ENCODE data around the gene TNFRSF12A.

TNFRSF12A gene

DNA sequence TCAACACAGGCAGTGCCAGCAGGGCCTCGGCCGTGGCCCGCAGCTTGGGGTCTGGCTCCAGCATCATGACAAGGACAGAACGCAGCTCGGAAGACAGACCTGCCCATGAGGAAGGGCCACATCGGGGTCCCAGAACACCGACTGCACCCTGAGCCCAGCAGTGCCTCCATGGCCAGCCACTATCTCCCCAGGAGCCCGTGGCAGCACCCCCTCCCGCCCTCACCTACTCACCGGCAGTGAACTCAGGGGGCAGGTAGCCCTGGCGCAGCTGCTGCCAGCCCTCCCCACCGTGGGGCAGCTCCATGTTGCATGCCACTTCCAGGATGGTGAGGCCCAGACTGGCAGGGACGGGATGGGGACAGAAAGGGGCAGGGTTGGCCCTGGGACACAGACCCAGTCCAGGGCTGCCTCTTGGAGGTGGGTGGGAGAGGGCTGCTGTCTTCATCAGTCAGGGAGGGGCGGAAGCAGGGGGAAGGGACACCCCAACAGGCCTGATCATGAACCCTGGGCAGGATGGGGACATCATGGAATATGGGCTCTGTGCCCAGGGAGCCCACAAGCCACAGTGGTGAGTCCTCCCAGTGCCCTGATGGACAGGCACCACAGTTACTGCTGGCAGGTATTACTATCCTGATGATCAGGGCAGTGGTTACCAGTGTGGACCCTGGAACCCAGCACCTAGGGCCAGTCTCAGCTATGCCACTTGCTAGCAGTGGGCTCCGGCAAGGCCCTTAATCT, 45.7 kb upstream of the TNFRSF12A start (continued):
- TF ChIP-seq ZNF223 (tag by site-specific recombination; IDR thresholded peaks at IDR 0.05) (no peak), ZEB2 (tag by site-specific recombination; IDR thresholded peaks at IDR 0.05) (no peak), ZNF366 (tag by site-specific recombination; conservative IDR thresholded peaks at IDR 0.05) (no peak), ZNF76 (tag by site-specific recombination; IDR thresholded peaks at IDR 0.05; ENCODE audit: borderline replicate concordance, low read depth) (no peak), ZNF514 (tag by site-specific recombination; IDR thresholded peaks at IDR 0.05) (no peak)

DNA sequence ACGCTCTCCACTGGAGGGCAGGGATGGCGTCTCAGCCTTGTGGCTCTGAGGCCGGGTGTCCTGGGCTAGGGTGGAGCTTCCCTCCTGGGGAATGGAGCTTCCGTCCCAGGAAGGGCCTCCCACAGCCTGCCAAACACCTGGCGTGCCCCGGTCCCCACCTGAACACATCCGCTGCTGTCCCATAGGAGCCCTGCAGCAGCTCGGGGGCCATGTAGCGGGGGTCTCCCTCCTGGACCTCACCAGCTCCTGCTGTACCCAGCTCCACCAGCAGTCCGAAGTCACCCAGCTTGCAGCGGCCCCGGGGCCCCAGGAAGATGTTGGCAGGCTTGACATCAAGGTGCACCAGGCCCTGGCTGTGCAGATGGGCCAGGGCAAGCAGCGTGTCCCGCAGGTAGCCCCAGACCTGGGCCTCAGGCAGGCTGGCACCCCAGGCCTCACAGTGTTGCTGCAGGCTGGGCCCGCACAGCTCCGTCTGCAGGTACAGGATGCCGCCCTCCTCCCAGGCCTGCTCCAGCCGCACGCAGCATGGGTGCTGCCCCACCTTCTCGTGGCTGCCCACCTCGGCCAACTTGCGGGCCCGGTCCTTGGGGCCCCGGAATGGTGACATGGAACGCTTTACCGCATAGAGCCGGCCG, 44.9 kb upstream of the TNFRSF12A start:
- POLR2A ChIA-PET: interaction anchor here (0.6 to 1.0 kb wide), 3 partner anchors 9 to 46 kb away, joined by 4 read pairs; no protein-coding TSS in a partner anchor
- CTCF ChIA-PET: no interaction called here
- TF ChIP-seq RBAK (tag by site-specific recombination; IDR thresholded peaks at IDR 0.05): no peak
- no peak for TF ChIP-seq ZNF791 (tag by site-specific recombination; IDR thresholded peaks at IDR 0.05)
- peak; percentile 33; the same call in 1 of the 2 replicates for TF ChIP-seq GLIS2 (tag by site-specific recombination; IDR thresholded peaks at IDR 0.05)
- TF ChIP-seq ZNF366 (tag by site-specific recombination; conservative IDR thresholded peaks at IDR 0.05): no peak
- TF ChIP-seq, protein P1, sequence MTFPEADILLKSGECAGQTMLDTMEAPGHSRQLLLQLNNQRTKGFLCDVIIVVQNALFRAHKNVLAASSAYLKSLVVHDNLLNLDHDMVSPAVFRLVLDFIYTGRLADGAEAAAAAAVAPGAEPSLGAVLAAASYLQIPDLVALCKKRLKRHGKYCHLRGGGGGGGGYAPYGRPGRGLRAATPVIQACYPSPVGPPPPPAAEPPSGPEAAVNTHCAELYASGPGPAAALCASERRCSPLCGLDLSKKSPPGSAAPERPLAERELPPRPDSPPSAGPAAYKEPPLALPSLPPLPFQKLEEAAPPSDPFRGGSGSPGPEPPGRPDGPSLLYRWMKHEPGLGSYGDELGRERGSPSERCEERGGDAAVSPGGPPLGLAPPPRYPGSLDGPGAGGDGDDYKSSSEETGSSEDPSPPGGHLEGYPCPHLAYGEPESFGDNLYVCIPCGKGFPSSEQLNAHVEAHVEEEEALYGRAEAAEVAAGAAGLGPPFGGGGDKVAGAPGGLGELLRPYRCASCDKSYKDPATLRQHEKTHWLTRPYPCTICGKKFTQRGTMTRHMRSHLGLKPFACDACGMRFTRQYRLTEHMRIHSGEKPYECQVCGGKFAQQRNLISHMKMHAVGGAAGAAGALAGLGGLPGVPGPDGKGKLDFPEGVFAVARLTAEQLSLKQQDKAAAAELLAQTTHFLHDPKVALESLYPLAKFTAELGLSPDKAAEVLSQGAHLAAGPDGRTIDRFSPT (tag by site-specific recombination; IDR thresholded peaks at IDR 0.05): peak; percentile 75
- peak; percentile 28; the same call in 1 of the 2 replicates for TF ChIP-seq SCRT2 (tag by site-specific recombination; IDR thresholded peaks at IDR 0.05)
- TF ChIP-seq ZBTB21 (tag by site-specific recombination; IDR thresholded peaks at IDR 0.05): no peak
- TF ChIP-seq, protein P2, sequence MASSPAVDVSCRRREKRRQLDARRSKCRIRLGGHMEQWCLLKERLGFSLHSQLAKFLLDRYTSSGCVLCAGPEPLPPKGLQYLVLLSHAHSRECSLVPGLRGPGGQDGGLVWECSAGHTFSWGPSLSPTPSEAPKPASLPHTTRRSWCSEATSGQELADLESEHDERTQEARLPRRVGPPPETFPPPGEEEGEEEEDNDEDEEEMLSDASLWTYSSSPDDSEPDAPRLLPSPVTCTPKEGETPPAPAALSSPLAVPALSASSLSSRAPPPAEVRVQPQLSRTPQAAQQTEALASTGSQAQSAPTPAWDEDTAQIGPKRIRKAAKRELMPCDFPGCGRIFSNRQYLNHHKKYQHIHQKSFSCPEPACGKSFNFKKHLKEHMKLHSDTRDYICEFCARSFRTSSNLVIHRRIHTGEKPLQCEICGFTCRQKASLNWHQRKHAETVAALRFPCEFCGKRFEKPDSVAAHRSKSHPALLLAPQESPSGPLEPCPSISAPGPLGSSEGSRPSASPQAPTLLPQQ (tag by site-specific recombination; IDR thresholded peaks at IDR 0.05): peak; percentile 29; the same call in 1 of the 2 replicates
- TF ChIP-seq ZNF610 (tag by site-specific recombination; IDR thresholded peaks at IDR 0.05; ENCODE audit: borderline replicate concordance): no peak
- no peak for TF ChIP-seq ZNF223 (tag by site-specific recombination; IDR thresholded peaks at IDR 0.05)
- Histone ChIP-seq H3K27ac (ENCODE audit: extremely low read depth, low read depth, low read length) (no peak overlapping the region), H3K4me1 (ENCODE audit: control insufficient read depth, insufficient read depth, low read length) (peaks cover 8% of the 10 kb centered on the region), H3K4me3 (ENCODE audit: low read depth, low read length) (no peak overlapping the region), H3K9me3 (ENCODE audit: control insufficient read depth, insufficient read depth, low read depth, low read length) (no peaks in the 10 kb centered on the region), H3K36me3 (ENCODE audit: control insufficient read depth in 2 of 2, insufficient read depth in 1 of 2, low read length in 2 of 2) (peaks cover 3 to 76% of the 10 kb centered on the region in 2 experiments; a peak in 2 of 3 replicates)

DNA sequence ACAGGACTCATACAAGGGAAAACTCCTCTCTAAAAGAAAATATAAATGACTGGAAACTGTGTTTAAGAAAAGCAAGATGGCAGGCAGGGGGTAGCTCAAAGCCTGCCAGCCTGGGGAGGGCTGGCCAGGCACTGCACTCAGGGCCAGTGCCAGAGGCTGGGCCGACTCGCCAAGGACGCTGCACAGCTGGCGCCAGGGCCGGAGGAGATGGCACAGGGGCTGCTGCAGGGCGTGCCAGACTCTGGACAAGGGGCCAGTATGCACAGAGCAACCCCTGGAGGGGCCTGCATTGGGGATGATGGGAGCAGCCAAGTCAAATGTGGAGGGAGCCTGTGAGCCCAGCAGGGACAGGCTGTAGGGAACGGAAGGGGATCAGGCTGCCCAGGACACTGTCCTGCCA, 44.0 kb upstream of the TNFRSF12A start:
- TF ChIP-seq ZNF585B (tag by site-specific recombination; IDR thresholded peaks at IDR 0.05) (no peak), ZNF335 (tag by site-specific recombination; conservative IDR thresholded peaks at IDR 0.05) (no peak), PRDM1 (tag by site-specific recombination; IDR thresholded peaks at IDR 0.05) (no peak), HOXA7 (CRISPR knock-in tag; IDR thresholded peaks at IDR 0.05; ENCODE audit: borderline replicate concordance) (no peak), ZNF555 (tag by site-specific recombination; conservative IDR thresholded peaks at IDR 0.05) (no peak), GFI1B (tag by site-specific recombination; IDR thresholded peaks at IDR 0.05) (no peak), ZNF37A (tag by site-specific recombination; IDR thresholded peaks at IDR 0.05) (no peak), GLI2 (tag by site-specific recombination; IDR thresholded peaks at IDR 0.05; ENCODE audit: borderline replicate concordance, low read depth) (no peak), ZNF660 (tag by site-specific recombination; IDR thresholded peaks at IDR 0.05) (no peak), ZNF791 (tag by site-specific recombination; IDR thresholded peaks at IDR 0.05) (no peak), ZNF792 (tag by site-specific recombination; IDR thresholded peaks at IDR 0.05) (no peak), ZNF19 (tag by site-specific recombination; IDR thresholded peaks at IDR 0.05; ENCODE audit: low read depth) (no peak), ZNF324 (tag by site-specific recombination; IDR thresholded peaks at IDR 0.05) (no peak)
- TF ChIP-seq, protein P3, sequence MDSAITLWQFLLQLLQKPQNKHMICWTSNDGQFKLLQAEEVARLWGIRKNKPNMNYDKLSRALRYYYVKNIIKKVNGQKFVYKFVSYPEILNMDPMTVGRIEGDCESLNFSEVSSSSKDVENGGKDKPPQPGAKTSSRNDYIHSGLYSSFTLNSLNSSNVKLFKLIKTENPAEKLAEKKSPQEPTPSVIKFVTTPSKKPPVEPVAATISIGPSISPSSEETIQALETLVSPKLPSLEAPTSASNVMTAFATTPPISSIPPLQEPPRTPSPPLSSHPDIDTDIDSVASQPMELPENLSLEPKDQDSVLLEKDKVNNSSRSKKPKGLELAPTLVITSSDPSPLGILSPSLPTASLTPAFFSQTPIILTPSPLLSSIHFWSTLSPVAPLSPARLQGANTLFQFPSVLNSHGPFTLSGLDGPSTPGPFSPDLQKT (IDR thresholded peaks at IDR 0.05; ENCODE audit: borderline replicate concordance, low read depth, low read length): no peak
- TF ChIP-seq, protein P4, sequence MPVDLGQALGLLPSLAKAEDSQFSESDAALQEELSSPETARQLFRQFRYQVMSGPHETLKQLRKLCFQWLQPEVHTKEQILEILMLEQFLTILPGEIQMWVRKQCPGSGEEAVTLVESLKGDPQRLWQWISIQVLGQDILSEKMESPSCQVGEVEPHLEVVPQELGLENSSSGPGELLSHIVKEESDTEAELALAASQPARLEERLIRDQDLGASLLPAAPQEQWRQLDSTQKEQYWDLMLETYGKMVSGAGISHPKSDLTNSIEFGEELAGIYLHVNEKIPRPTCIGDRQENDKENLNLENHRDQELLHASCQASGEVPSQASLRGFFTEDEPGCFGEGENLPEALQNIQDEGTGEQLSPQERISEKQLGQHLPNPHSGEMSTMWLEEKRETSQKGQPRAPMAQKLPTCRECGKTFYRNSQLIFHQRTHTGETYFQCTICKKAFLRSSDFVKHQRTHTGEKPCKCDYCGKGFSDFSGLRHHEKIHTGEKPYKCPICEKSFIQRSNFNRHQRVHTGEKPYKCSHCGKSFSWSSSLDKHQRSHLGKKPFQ (tag by site-specific recombination; IDR thresholded peaks at IDR 0.05): no peak
- H3K36me3 ChIP-seq (ENCODE audit: control insufficient read depth in 2 of 2, insufficient read depth in 1 of 2, low read length in 2 of 2): peaks cover 3 to 69% of the 10 kb centered on the region in 2 experiments; a peak in 2 of 3 replicates
- CTCF ChIA-PET: no interaction called here
- no peak overlapping the region for H3K4me3 ChIP-seq (ENCODE audit: low read depth, low read length)
- POLR2A ChIA-PET: interaction anchor here (0.9 kb wide), 1 partner anchor 11 kb away, joined by 4 read pairs; no protein-coding TSS in a partner anchor
- H3K4me1 ChIP-seq (ENCODE audit: control insufficient read depth, insufficient read depth, low read length): peaks cover 7% of the 10 kb centered on the region
- no peaks in the 10 kb centered on the region for H3K9me3 ChIP-seq (ENCODE audit: control insufficient read depth, insufficient read depth, low read depth, low read length)
- no peak overlapping the region for H3K27ac ChIP-seq (ENCODE audit: extremely low read depth, low read depth, low read length)
